GM19372 (cell line): ENCODE measurements around the gene SPINT2.

ENCODE experiments used
- ATAC-seq: cut with Tn5 transposase; IDR thresholded peaks from one replicate; pipeline ENCODE4 v1.9.1; 2021; ENCODE audit warnings: mild to moderate bottlenecking, low read depth, moderate library complexity; ENCODE audit not compliant: unreplicated experiment

Gene SPINT2

GRCh38 chr19:38290631-38291147 lies 26.3 kb downstream of the SPINT2 start:
- no peak for ATAC-seq

- ATAC-seq, result no peak
Observed at GRCh38 chr19:38291855-38292254, 27.5 kb downstream of the SPINT2 start.

GRCh38 chr19:38293281-38293680 lies 28.9 kb downstream of the SPINT2 start:
- ATAC-seq, result no peak

- ATAC-seq, result no peak
Observed at GRCh38 chr19:38294090-38294489, 29.7 kb downstream of the SPINT2 start.

- no peak for ATAC-seq
Observed at GRCh38 chr19:38298821-38299680, 34.7 kb downstream of the SPINT2 start.

- no peak for ATAC-seq
Observed at GRCh38 chr19:38303517-38304351, 39.4 kb downstream of the SPINT2 start, which contains the start of gene C19orf33. C19orf33 (plus strand) TSS chr19:38304251; CDS start chr19:38304262, 11 bp downstream.

GRCh38 chr19:38304352-38304865 lies 40.0 kb downstream of the SPINT2 start:
- no peak for ATAC-seq

GRCh38 chr19:38304866-38305429 lies 40.6 kb downstream of the SPINT2 start:
- ATAC-seq, result no peak

GRCh38 chr19:38306236-38306635 lies 41.9 kb downstream of the SPINT2 start:
- ATAC-seq, result no peak

- ATAC-seq, result no peak
Observed at GRCh38 chr19:38307076-38307475, 42.7 kb downstream of the SPINT2 start.

- ATAC-seq, result no peak
Observed at GRCh38 chr19:38307597-38307996, 43.2 kb downstream of the SPINT2 start.

GRCh38 chr19:38308006-38308766 lies 43.8 kb downstream of the SPINT2 start:
- ATAC-seq, result no peak

GRCh38 chr19:38308926-38309614 lies 44.7 kb downstream of the SPINT2 start:
- ATAC-seq, result no peak

- no peak for ATAC-seq
Observed at GRCh38 chr19:38309615-38310278, 45.4 kb downstream of the SPINT2 start.

- no peak for ATAC-seq
Observed at GRCh38 chr19:38310279-38310670, 45.9 kb downstream of the SPINT2 start.

- no peak for ATAC-seq
Observed at GRCh38 chr19:38310986-38311385, 46.6 kb downstream of the SPINT2 start.

GRCh38 chr19:38315657-38316476 lies 51.5 kb downstream of the SPINT2 start, which contains the start of gene YIF1B:
YIF1B (minus strand) TSS chr19:38315947; CDS start chr19:38315917, 30 bp downstream.
- ATAC-seq, result peak; percentile 89
